ENCODE data around the gene SDR42E2. TPM values are rescaled to one million over a fixed set of nuclear protein-coding genes. Genes with fewer than 3 reads are reported as not detected.

The SDR42E2 gene
- total and polyA plus RNA-seq, 4 donors = 0.07 TPM; not detected in 3

GRCh38 chr16:22130528-22130927, 31.8 kb upstream of the SDR42E2 start (continued):
- TF ChIP-seq REST (IDR thresholded peaks at IDR 0.05) = no peak

GRCh38 chr16:22132801-22133200, 29.5 kb upstream of the SDR42E2 start:
- H3K27ac ChIP-seq (ENCODE audit: low read depth in 1 of 2, low read length in 2 of 2) = no peak overlapping the region
- DNase-seq (ENCODE audit: low spot score) = no peak
- H3K9ac ChIP-seq (ENCODE audit: low read depth in 1 of 2, low read length in 2 of 2) = no peak overlapping the region
- TF ChIP-seq GABPA (IDR thresholded peaks at IDR 0.05 in 1 of 2, conservative IDR thresholded peaks at IDR 0.05 in 1 of 2) (no peak), FOXA1 (IDR thresholded peaks at IDR 0.05) (no peak), ZBTB33 (IDR thresholded peaks at IDR 0.05) (no peak), FOXA2 (IDR thresholded peaks at IDR 0.05) (no peak), SP1 (IDR thresholded peaks at IDR 0.05) (no peak), RAD21 (IDR thresholded peaks at IDR 0.05) (no peak), HNF4G (IDR thresholded peaks at IDR 0.05) (no peak), NR2F2 (IDR thresholded peaks at IDR 0.05) (no peak), CTCF (IDR thresholded peaks at IDR 0.05; ENCODE audit: low read depth, low read length, missing input control) (no peak), HNF4A (conservative IDR thresholded peaks at IDR 0.05) (no peak), EGR1 (IDR thresholded peaks at IDR 0.05; ENCODE audit: low read depth in 2 of 2) (no peak), YY1 (IDR thresholded peaks at IDR 0.05) (no peak)
- WGBS = 91% methylated on average over 10 of the region's 10 CpGs
- no peaks in the 10 kb centered on the region for H3K4me1 ChIP-seq (ENCODE audit: control insufficient read depth in 4 of 4, insufficient read depth in 4 of 4, low read length in 3 of 4)
- no peaks in the 10 kb centered on the region for H3K27me3 ChIP-seq (ENCODE audit: control insufficient read depth in 4 of 4, insufficient read depth in 4 of 4, low read length in 3 of 4)
- H3K9me3 ChIP-seq (ENCODE audit: control insufficient read depth in 4 of 4, low read length in 3 of 4) = no peaks in the 10 kb centered on the region
- no peaks in the 10 kb centered on the region for H3K36me3 ChIP-seq (ENCODE audit: control insufficient read depth in 4 of 4, insufficient read depth in 3 of 4, low read depth in 1 of 4, low read length in 3 of 4)
- H3K4me3 ChIP-seq (ENCODE audit: low read depth in 1 of 3, low read length in 3 of 3) = no peak overlapping the region

- Histone ChIP-seq H3K4me1 (ENCODE audit: control insufficient read depth in 4 of 4, insufficient read depth in 4 of 4, low read length in 3 of 4) (no peaks in the 10 kb centered on the region), H3K36me3 (ENCODE audit: control insufficient read depth in 4 of 4, insufficient read depth in 3 of 4, low read depth in 1 of 4, low read length in 3 of 4) (no peaks in the 10 kb centered on the region), H3K9me3 (ENCODE audit: control insufficient read depth in 4 of 4, low read length in 3 of 4) (no peaks in the 10 kb centered on the region), H3K27ac (ENCODE audit: low read depth in 1 of 2, low read length in 2 of 2) (no peak overlapping the region), H3K4me3 (ENCODE audit: low read depth in 1 of 3, low read length in 3 of 3) (no peak overlapping the region), H3K9ac (ENCODE audit: low read depth in 1 of 2, low read length in 2 of 2) (no peak overlapping the region), H3K27me3 (ENCODE audit: control insufficient read depth in 4 of 4, insufficient read depth in 4 of 4, low read length in 3 of 4) (no peaks in the 10 kb centered on the region)
- 66% methylated on average over 8 of the region's 8 CpGs for WGBS
- DNase-seq (ENCODE audit: low spot score) = no peak
- no peak for TF ChIP-seq EGR1 (IDR thresholded peaks at IDR 0.05; ENCODE audit: low read depth in 2 of 2)
- no peak for TF ChIP-seq RAD21 (IDR thresholded peaks at IDR 0.05)
- no peak for TF ChIP-seq SP1 (IDR thresholded peaks at IDR 0.05)
- no peak for TF ChIP-seq HNF4A (conservative IDR thresholded peaks at IDR 0.05)
- TF ChIP-seq HNF4G (IDR thresholded peaks at IDR 0.05) = no peak
- no peak for TF ChIP-seq MAX (IDR thresholded peaks at IDR 0.05)
- TF ChIP-seq ATF3 (IDR thresholded peaks at IDR 0.05) = no peak
- TF ChIP-seq GABPA (IDR thresholded peaks at IDR 0.05 in 1 of 2, conservative IDR thresholded peaks at IDR 0.05 in 1 of 2) = no peak
- no peak for TF ChIP-seq REST (IDR thresholded peaks at IDR 0.05)
- TF ChIP-seq NR2F2 (IDR thresholded peaks at IDR 0.05) = no peak
- TF ChIP-seq FOXA2 (IDR thresholded peaks at IDR 0.05) = no peak
- no peak for TF ChIP-seq JUND (IDR thresholded peaks at IDR 0.05)
- no peak for TF ChIP-seq TAF1 (conservative IDR thresholded peaks at IDR 0.05)
- no peak for TF ChIP-seq RXRA (IDR thresholded peaks at IDR 0.05)
Measured at GRCh38 chr16:22138482-22138881, 23.8 kb upstream of the SDR42E2 start.
